Bronchial epithelial cell (primary cell): ENCODE data around the gene MED9. TPM values are rescaled to one million over a fixed set of nuclear protein-coding genes. Genes with fewer than 3 reads are reported as not detected.

Source experiments
- DNase-seq: peaks from one replicate; pipeline ENCODE4 v3.0.0-alpha.2; 2010; ENCODE audit warnings: low read depth
- FAIRE-seq: peaks from 2 replicates; lab custom pipeline; 2011; peaks lifted over from hg19 to GRCh38; lab: Jason Lieb, UNC
- H3K27me3 ChIP-seq: 2 replicates; pipeline ENCODE4 v1.5.1; 2011; ENCODE audit warnings: low read length; ENCODE audit not compliant: control insufficient read depth, insufficient read depth
- H3K36me3 ChIP-seq: 2 replicates; pipeline ENCODE4 v1.5.1; 2011; ENCODE audit warnings: low read length; ENCODE audit not compliant: control insufficient read depth, insufficient read depth
- H3K4me3 ChIP-seq: 2 replicates; pipeline ENCODE4 v1.5.1; 2011; ENCODE audit warnings: mild to moderate bottlenecking, low read depth, low read length, control low read depth
- CTCF ChIP-seq: IDR thresholded peaks from 2 replicates; pipeline ENCODE4 v1.5.1; 2011; ENCODE audit warnings: mild to moderate bottlenecking, moderate library complexity, low read length, control low read depth, inconsistent platforms; ENCODE audit not compliant: insufficient read depth, severe bottlenecking
- total RNA-seq: library from RNA; depleted of rRNA; stranded (reverse); fragments of >200 nt; gene quantifications from 2 replicates; pipeline ENCODE4 v1.2.1, GENCODE V29; 2014

Gene MED9
- total RNA-seq, 1 donor from 2014 or later, result 8.4 TPM

DNA sequence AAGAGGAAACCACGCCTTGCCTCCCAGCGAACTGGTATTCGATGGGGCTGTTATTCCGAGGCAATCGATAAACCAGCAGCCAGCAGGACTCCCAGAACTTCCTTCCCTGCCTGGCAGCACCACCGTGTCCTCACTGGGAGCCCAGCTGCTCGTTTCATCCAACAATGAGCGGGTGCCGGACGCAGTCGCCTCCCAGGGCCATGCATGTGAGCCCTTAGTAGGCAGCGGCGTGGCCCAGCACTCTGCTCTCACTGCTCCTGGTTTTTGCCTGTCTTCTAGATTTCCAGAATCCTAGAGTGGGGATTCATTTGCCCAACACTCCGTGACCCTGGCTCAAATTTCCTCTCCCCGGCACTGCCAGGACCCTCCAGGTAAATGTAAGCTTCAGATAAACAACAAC, 48.5 kb downstream of the MED9 start:
- H3K36me3 ChIP-seq, result no peaks in the 10 kb centered on the region
- peaks cover 4% of the 10 kb centered on the region for H3K27me3 ChIP-seq
- H3K4me3 ChIP-seq, result no peak overlapping the region
- no peak for TF ChIP-seq CTCF
- DNase-seq (no peak), FAIRE-seq (no peak)

DNA sequence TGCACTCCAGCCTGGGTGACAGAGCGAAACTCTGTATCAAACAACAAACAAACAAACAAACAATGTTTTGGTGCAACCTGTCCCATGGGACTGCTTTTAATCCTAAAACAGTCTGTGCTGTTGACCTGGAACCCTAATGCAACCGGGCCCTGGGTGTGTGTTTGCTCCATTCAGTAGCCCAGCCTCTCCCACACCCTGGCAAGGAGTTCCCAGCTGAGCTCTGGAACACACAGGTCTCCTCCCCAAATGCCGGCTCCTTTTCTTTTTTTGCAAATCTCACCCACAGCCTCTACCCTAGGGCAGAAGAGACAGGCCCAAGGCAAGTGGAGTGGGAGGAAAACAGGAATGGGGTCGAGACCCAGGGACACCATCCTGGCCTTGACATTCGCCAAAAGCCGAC, 49.2 kb downstream of the MED9 start:
- Histone ChIP-seq H3K4me3 (no peak overlapping the region), H3K27me3 (peaks cover 4% of the 10 kb centered on the region), H3K36me3 (no peaks in the 10 kb centered on the region)
- DNase-seq, result no peak
- no peak for TF ChIP-seq CTCF
- FAIRE-seq, result no peak

GRCh38 chr17:17526369-17526768, 49.6 kb downstream of the MED9 start:
- H3K4me3 ChIP-seq, result no peak overlapping the region
- FAIRE-seq (no peak), DNase-seq (no peak)
- H3K36me3 ChIP-seq, result no peaks in the 10 kb centered on the region
- no peak for TF ChIP-seq CTCF
- H3K27me3 ChIP-seq, result peaks cover 4% of the 10 kb centered on the region

- no peak for DNase-seq
Observed at GRCh38 chr17:17527534-17527933, 50.7 kb downstream of the MED9 start.

DNA sequence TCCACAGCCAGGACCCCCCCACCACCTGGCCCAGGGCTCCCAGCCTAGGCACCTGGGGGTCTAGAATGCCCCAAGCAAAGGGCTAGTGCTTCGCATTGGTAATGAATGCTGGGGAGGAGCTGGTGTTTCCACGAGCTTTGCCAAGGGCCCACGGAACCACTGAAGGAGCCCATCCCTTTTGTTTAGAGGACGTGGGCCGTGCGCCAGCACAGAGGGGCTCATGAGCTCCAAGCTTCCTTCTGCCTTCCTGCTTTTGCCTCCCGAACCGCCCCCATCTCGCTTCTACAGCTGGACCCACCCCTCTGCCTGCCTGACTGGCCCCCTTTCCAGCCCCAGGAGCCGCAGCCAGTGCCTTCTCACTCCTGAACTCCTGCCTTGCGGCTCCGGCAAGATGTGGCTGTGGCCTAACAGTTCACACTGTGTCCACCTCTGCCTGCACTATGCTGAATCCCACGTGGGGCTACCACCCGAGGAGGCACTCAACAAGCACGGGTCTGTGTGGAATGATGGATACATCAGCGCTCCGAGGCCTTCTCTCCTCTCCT, 51.2 kb downstream of the MED9 start:
- DNase-seq, result no peak
- no peak for TF ChIP-seq CTCF
- Histone ChIP-seq H3K4me3 (no peak overlapping the region), H3K36me3 (no peaks in the 10 kb centered on the region), H3K27me3 (peaks cover 4% of the 10 kb centered on the region)
- no peak for FAIRE-seq

More at GRCh38 chr17:17527534-17527933, 50.7 kb downstream of the MED9 start:
- peaks cover 4% of the 10 kb centered on the region for H3K27me3 ChIP-seq
- H3K4me3 ChIP-seq, result no peak overlapping the region
- no peaks in the 10 kb centered on the region for H3K36me3 ChIP-seq
- no peak for FAIRE-seq
- no peak for TF ChIP-seq CTCF
